ENCODE results near the gene PI4KA.

PI4KA gene

GRCh38 chr22:20887375-20887774 lies 28.8 kb upstream of the PI4KA start:
- Mint-ChIP-seq H3K9me3 (no peaks in the 10 kb centered on the region), H3K27me3 (ENCODE audit: low read depth) (no peaks in the 10 kb centered on the region), H3K4me3 (no peak overlapping the region), H3K27ac (no peak overlapping the region), H3K36me3 (ENCODE audit: low read depth) (peaks cover 30% of the 10 kb centered on the region), H3K4me1 (ENCODE audit: low read depth) (no peaks in the 10 kb centered on the region)

- H3K27ac Mint-ChIP-seq = no peak overlapping the region
- H3K4me3 Mint-ChIP-seq = no peak overlapping the region
- H3K4me1 Mint-ChIP-seq (ENCODE audit: low read depth) = no peaks in the 10 kb centered on the region
- H3K27me3 Mint-ChIP-seq (ENCODE audit: low read depth) = no peaks in the 10 kb centered on the region
- H3K36me3 Mint-ChIP-seq (ENCODE audit: low read depth) = peaks cover 32% of the 10 kb centered on the region
- no peaks in the 10 kb centered on the region for H3K9me3 Mint-ChIP-seq
These were observed 27.1 kb upstream of the PI4KA start for GRCh38 chr22:20885557-20886323.

DNA sequence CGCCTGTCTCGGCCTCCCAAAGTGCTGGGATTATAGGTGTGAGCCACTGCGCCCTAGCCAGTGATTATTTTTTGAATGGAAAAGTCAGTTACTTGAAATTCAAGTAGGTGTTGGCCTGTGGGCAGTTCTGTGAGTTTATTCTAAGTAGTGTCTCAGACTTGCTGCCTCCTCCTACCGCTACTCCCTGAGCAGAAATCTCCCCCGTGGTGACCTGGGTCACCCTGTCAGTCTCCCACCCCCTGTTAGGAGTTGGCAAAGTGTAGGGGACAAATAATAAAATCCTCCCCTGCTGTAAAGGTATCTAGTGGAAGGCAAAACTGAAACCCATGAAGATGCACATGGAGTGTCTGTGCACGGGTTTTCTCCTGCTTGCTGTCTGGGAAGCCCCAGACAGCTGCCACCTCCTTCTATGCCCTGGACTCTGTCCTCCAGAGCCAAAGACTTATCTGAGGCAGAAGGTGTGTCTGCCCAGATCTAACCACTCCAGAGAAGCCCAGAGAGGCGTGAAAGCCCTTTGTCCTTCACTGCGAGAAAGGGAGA lies 26.5 kb upstream of the PI4KA start:
- H3K9me3 Mint-ChIP-seq = no peaks in the 10 kb centered on the region
- H3K27me3 Mint-ChIP-seq (ENCODE audit: low read depth) = no peaks in the 10 kb centered on the region
- H3K36me3 Mint-ChIP-seq (ENCODE audit: low read depth) = peaks cover 32% of the 10 kb centered on the region
- no peaks in the 10 kb centered on the region for H3K4me1 Mint-ChIP-seq (ENCODE audit: low read depth)
- no peak overlapping the region for H3K27ac Mint-ChIP-seq
- no peak overlapping the region for H3K4me3 Mint-ChIP-seq

GRCh38 chr22:20884454-20884853 lies 25.8 kb upstream of the PI4KA start:
- no peak overlapping the region for H3K4me3 Mint-ChIP-seq
- peaks cover 28% of the 10 kb centered on the region for H3K36me3 Mint-ChIP-seq (ENCODE audit: low read depth)
- H3K4me1 Mint-ChIP-seq (ENCODE audit: low read depth) = no peaks in the 10 kb centered on the region
- H3K27ac Mint-ChIP-seq = peak overlapping the region; percentile 13
- no peaks in the 10 kb centered on the region for H3K27me3 Mint-ChIP-seq (ENCODE audit: low read depth)
- no peaks in the 10 kb centered on the region for H3K9me3 Mint-ChIP-seq

DNA sequence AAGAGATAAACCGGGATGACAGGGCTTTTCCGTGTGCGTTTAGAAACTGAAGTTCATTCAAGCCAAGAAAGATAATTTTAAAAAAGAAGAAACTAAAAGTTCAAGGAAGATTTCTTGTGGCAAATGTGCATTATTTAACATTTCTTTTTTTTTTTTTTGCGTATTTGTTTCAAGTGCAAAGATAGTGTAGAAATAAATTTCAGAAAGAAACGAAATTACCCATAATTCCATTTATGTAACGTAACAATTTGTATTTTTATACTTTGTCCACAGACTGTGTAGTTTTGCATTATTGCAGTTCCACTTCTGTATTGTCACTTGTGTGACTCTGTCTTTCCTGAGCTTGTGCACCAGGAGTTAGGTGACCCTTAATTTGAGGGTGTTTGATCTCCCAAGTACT lies 24.2 kb upstream of the PI4KA start:
- Mint-ChIP-seq H3K36me3 (ENCODE audit: low read depth) (peaks cover 19% of the 10 kb centered on the region), H3K9me3 (no peaks in the 10 kb centered on the region), H3K27ac (no peak overlapping the region)

GRCh38 chr22:20881869-20882815 lies 23.5 kb upstream of the PI4KA start:
- H3K4me3 Mint-ChIP-seq = no peak overlapping the region
- no peak overlapping the region for H3K27ac Mint-ChIP-seq
- H3K36me3 Mint-ChIP-seq (ENCODE audit: low read depth) = peaks cover 14% of the 10 kb centered on the region

More for the DNA sequence above, 24.2 kb upstream of the PI4KA start:
- Mint-ChIP-seq H3K4me3 (no peak overlapping the region), H3K27me3 (ENCODE audit: low read depth) (no peaks in the 10 kb centered on the region), H3K4me1 (ENCODE audit: low read depth) (no peaks in the 10 kb centered on the region)

DNA sequence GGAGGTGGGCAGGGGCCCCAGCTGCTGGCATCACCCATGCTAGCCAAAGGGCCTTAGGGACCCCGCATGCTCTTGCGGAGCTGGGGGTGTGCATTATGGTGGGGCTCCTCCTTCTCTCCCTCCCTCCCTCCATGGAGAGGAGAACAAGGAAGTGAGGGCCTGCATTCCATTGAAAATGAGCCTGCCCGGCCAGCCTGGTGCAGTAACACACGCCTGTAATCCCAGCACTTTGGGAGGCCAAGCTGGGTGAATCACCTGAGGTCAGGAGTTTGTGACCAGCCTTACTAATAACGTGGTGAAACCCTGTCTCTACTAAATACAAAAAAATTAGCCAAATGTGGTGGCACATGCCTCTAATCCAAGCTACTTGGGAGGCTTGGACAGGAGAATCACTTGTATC lies 22.6 kb upstream of the PI4KA start:
- no peak overlapping the region for H3K27ac Mint-ChIP-seq
- H3K9me3 Mint-ChIP-seq = no peaks in the 10 kb centered on the region
- H3K36me3 Mint-ChIP-seq (ENCODE audit: low read depth) = peaks cover 15% of the 10 kb centered on the region
- H3K4me1 Mint-ChIP-seq (ENCODE audit: low read depth) = no peaks in the 10 kb centered on the region
- H3K4me3 Mint-ChIP-seq = no peak overlapping the region
- no peaks in the 10 kb centered on the region for H3K27me3 Mint-ChIP-seq (ENCODE audit: low read depth)

More at GRCh38 chr22:20881869-20882815, 23.5 kb upstream of the PI4KA start:
- Mint-ChIP-seq H3K4me1 (ENCODE audit: low read depth) (no peaks in the 10 kb centered on the region), H3K27me3 (ENCODE audit: low read depth) (no peaks in the 10 kb centered on the region), H3K9me3 (no peaks in the 10 kb centered on the region)

- H3K4me1 Mint-ChIP-seq (ENCODE audit: low read depth) = no peaks in the 10 kb centered on the region
- H3K4me3 Mint-ChIP-seq = no peak overlapping the region
- peaks cover 12% of the 10 kb centered on the region for H3K36me3 Mint-ChIP-seq (ENCODE audit: low read depth)
- no peak overlapping the region for H3K27ac Mint-ChIP-seq
- no peaks in the 10 kb centered on the region for H3K9me3 Mint-ChIP-seq
- no peaks in the 10 kb centered on the region for H3K27me3 Mint-ChIP-seq (ENCODE audit: low read depth)
These were observed 19.1 kb upstream of the PI4KA start for GRCh38 chr22:20877715-20878114.

DNA sequence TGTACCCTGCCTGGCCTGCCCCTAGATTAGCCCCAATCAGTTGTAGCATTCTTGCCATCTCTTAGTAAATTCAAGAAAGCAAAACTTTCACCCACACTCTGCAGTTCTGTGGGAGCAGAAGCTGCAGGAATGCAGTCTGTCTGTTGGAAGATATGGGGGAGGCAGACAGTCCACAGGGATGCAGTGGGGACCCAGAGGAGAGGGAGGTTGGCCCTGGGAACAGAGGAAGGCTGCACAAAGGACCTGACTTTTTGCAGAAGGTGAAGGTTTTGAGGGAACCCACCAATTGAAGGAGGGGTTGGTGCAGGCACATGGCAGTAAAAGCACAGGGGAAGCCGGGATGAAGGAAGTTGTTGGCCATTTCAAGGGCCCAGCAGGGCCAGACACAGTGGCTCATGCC lies 16.7 kb upstream of the PI4KA start:
- H3K27me3 Mint-ChIP-seq (ENCODE audit: low read depth) = no peaks in the 10 kb centered on the region
- H3K4me1 Mint-ChIP-seq (ENCODE audit: low read depth) = no peaks in the 10 kb centered on the region
- H3K27ac Mint-ChIP-seq = no peak overlapping the region
- peaks cover 10% of the 10 kb centered on the region for H3K36me3 Mint-ChIP-seq (ENCODE audit: low read depth)
- no peak overlapping the region for H3K4me3 Mint-ChIP-seq
- H3K9me3 Mint-ChIP-seq = no peaks in the 10 kb centered on the region

- Mint-ChIP-seq H3K27me3 (ENCODE audit: low read depth) (no peaks in the 10 kb centered on the region), H3K9me3 (no peaks in the 10 kb centered on the region), H3K4me3 (no peak overlapping the region), H3K36me3 (ENCODE audit: low read depth) (peaks cover 10% of the 10 kb centered on the region), H3K27ac (peak overlapping the region; percentile 27), H3K4me1 (ENCODE audit: low read depth) (no peaks in the 10 kb centered on the region)
These were observed 14.6 kb upstream of the PI4KA start for GRCh38 chr22:20873214-20873613.

DNA sequence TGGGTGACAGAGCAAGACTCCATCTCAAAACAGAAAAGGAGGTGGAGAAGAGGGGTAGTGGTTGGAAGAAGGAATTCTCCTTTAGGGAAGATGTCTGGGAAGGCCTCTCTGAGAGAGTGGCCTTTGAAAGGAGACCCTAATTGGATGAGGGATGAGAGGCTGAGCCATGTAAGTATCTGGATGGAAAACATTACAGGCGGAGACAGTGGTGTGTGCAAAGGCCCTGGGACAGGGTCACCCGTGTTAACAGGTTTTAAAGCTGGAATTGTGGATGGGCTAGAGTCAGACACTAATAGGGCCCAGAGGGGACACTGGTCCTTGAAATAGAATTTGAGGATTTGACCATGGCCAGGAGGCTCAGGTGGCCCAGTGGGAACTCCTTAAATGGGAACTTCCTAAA lies 10.6 kb upstream of the PI4KA start:
- Mint-ChIP-seq H3K27ac (no peak overlapping the region), H3K4me3 (no peak overlapping the region), H3K27me3 (ENCODE audit: low read depth) (no peaks in the 10 kb centered on the region), H3K4me1 (ENCODE audit: low read depth) (peaks cover 16% of the 10 kb centered on the region), H3K9me3 (no peaks in the 10 kb centered on the region), H3K36me3 (ENCODE audit: low read depth) (peaks cover 6% of the 10 kb centered on the region)

DNA sequence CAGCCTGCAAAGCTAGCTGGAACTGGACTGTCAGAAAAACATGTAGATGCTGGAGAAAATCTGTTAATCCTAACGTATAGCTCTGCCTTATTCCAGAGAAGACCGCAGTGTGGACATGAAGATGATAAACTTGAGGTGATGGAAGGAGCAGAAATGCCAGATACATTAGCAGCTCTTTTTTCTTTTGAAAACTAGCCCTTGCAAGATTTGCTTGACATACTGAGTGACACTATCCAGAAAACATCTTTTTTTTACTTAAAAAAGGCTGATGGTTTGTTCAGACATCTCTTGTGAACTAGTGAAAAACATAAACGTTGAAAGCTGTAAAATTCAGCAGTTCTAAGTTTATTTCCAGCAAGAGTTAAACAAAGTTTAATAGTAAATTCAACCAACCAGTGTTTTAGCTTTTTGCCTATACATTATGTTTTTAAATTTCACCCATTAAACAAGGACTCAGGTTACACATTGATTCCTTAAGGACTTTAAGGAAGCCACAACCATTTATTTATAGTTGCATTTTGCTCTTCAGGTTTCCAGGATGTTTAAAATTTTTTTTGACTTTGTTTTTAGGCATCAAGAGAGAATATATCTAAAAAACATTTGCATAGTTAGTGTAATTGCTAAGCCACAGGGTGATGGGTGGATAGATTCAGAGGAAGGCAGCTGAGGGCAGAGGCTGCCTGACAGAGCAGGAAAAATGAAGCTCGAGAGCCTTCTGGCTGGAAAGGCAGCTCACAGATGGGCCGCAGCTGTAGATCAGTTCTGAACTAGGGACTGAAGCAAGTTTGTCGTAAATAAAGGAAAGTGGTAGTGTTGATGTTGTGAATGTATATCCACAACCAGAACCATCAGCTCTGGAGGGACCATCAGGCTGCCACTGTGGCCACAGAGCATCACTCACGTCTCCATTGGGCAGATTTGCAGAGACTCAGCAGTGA lies 9.7 kb upstream of the PI4KA start:
- Mint-ChIP-seq H3K27ac (no peak overlapping the region), H3K4me1 (ENCODE audit: low read depth) (peaks cover 16% of the 10 kb centered on the region), H3K36me3 (ENCODE audit: low read depth) (peaks cover 9% of the 10 kb centered on the region), H3K9me3 (no peaks in the 10 kb centered on the region), H3K4me3 (no peak overlapping the region), H3K27me3 (ENCODE audit: low read depth) (no peaks in the 10 kb centered on the region)

GRCh38 chr22:20867179-20868024 lies 8.8 kb upstream of the PI4KA start:
- H3K36me3 Mint-ChIP-seq (ENCODE audit: low read depth) = peaks cover 13% of the 10 kb centered on the region
- peak overlapping the region; percentile 14 for H3K4me3 Mint-ChIP-seq
- H3K27me3 Mint-ChIP-seq (ENCODE audit: low read depth) = no peaks in the 10 kb centered on the region
- H3K4me1 Mint-ChIP-seq (ENCODE audit: low read depth) = peaks cover 19% of the 10 kb centered on the region
- H3K27ac Mint-ChIP-seq = peak overlapping the region; percentile 62
- no peaks in the 10 kb centered on the region for H3K9me3 Mint-ChIP-seq

Data from T-helper 1 cell treated with Interleukin-12 subunit alpha and Interleukin-12 subunit beta and Interleukin-4 antibody, amounts not matched to agents 30 μg/mL and 1 μg/mL, for 36 hours (primary cell).